Osteoblast (primary cell): ENCODE data around the gene OPCML. TPM values are rescaled to one million over a fixed set of nuclear protein-coding genes. Genes with fewer than 3 reads are reported as not detected.

Experiments used
- DNase-seq: peaks from one replicate; pipeline ENCODE4 v3.0.0; 2011; ENCODE audit warnings: low spot score, mixed read lengths; ENCODE audit not compliant: insufficient read length; ENCODE audit errors: missing footprints
- H2AFZ ChIP-seq: 2 replicates; pipeline ENCODE4 v1.6.0; 2011; ENCODE audit warnings: mild to moderate bottlenecking, low read length
- H3K27ac ChIP-seq: 2 replicates; pipeline ENCODE4 v1.5.1; 2011; ENCODE audit warnings: mild to moderate bottlenecking, low read depth, low read length, moderate library complexity
- H3K27me3 ChIP-seq: 2 replicates; pipeline ENCODE4 v1.6.0; 2012; ENCODE audit warnings: mild to moderate bottlenecking, control low read depth, inconsistent platforms, low read length, moderate library complexity; ENCODE audit not compliant: insufficient read depth
- H3K36me3 ChIP-seq: 2 replicates; pipeline ENCODE4 v1.5.1; 2011; ENCODE audit warnings: mild to moderate bottlenecking, low read length, control low read depth, moderate library complexity; ENCODE audit not compliant: insufficient read depth
- H3K4me1 ChIP-seq: 2 replicates; pipeline ENCODE4 v1.5.1; 2011; ENCODE audit warnings: mild to moderate bottlenecking, low read length, control low read depth, moderate library complexity; ENCODE audit not compliant: insufficient read depth
- H3K4me2 ChIP-seq: 2 replicates; pipeline ENCODE4 v1.6.0; 2011; ENCODE audit warnings: mild to moderate bottlenecking, low read length; ENCODE audit not compliant: insufficient read depth
- H3K4me3 ChIP-seq: fragments of 200-600 bp; sonication (generic); 3 replicates; pipeline ENCODE4 v1.5.1; 2012; ENCODE audit warnings: mild to moderate bottlenecking, low read length, inconsistent platforms; ENCODE audit not compliant: insufficient read depth
- H3K79me2 ChIP-seq: 2 replicates; pipeline ENCODE4 v1.6.0; 2012; ENCODE audit warnings: mild to moderate bottlenecking, low read length, control low read depth, inconsistent platforms; ENCODE audit not compliant: insufficient read depth
- H3K9me3 ChIP-seq: 2 replicates; pipeline ENCODE4 v1.5.1; 2011; ENCODE audit warnings: low read depth, low read length, control low read depth
- H4K20me1 ChIP-seq: 2 replicates; pipeline ENCODE4 v1.6.0; 2012; ENCODE audit warnings: mild to moderate bottlenecking, low read length, control low read depth; ENCODE audit not compliant: insufficient read depth
- total RNA-seq: library from RNA; depleted of rRNA; stranded (reverse); fragments of >200 nt; gene quantifications from 2 replicates; pipeline ENCODE4 v1.2.3, GENCODE V29; 2012
- TF ChIP-seq, protein P1 (sequence below): IDR thresholded peaks from 2 replicates; pipeline ENCODE4 v1.5.1; 2011; ENCODE audit warnings: mild to moderate bottlenecking, low read depth, low read length, moderate library complexity; ENCODE audit errors: extremely low read depth

Gene OPCML
- 0.36 and 5.9 TPM in 2 replicates for total RNA-seq

DNA sequence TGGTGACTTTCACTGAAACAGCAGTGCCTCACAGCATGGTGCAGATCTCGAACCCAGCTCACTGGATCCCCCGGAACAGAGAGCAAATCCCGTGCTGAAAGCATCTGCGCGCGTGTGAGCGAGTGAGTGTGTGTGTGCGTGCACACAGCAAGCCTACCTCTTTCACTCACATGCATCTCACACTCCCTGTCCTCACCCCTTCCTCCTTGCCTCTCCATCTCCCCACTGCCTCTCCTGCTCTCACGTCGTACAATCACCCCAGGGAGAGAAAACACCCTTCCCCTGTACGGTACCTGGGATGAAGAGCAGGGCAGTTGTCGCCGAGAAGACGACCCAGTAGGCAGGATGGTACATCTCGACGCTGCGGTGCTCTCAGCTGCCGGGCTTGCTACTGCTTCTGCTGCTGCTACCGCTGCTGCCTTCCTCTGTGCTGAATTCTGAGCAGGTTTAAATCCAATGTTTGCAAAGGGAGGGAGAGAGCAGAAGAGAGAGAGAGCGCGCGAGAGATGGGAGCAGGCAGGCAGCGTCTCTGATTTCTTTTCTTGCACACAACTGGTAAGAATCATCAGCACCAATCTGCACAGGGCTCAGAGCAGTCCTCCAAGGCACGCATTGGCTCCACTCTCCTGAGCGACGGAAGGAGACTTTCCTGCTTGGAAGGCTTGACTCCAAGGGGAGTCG is at the start of gene OPCML:
OPCML (minus strand) TSS at position 531 of the 681 bp plus-strand sequence.
- H2AFZ ChIP-seq, result no peak within 1 kb of the TSS

GRCh38 chr11:133581091-133581490 is 48.8 kb upstream of the OPCML start:
- Histone ChIP-seq H3K27ac (no peak overlapping the region), H3K9me3 (no peaks in the 10 kb centered on the region), H3K4me2 (no peak overlapping the region), H3K4me1 (no peaks in the 10 kb centered on the region), H3K4me3 (no peak overlapping the region), H3K79me2 (no peaks in the 10 kb centered on the region), H3K27me3 (no peaks in the 10 kb centered on the region), H2AFZ (no peak overlapping the region), H3K36me3 (no peaks in the 10 kb centered on the region), H4K20me1 (no peaks in the 10 kb centered on the region)
- DNase-seq, result no peak
- TF ChIP-seq, protein P1, sequence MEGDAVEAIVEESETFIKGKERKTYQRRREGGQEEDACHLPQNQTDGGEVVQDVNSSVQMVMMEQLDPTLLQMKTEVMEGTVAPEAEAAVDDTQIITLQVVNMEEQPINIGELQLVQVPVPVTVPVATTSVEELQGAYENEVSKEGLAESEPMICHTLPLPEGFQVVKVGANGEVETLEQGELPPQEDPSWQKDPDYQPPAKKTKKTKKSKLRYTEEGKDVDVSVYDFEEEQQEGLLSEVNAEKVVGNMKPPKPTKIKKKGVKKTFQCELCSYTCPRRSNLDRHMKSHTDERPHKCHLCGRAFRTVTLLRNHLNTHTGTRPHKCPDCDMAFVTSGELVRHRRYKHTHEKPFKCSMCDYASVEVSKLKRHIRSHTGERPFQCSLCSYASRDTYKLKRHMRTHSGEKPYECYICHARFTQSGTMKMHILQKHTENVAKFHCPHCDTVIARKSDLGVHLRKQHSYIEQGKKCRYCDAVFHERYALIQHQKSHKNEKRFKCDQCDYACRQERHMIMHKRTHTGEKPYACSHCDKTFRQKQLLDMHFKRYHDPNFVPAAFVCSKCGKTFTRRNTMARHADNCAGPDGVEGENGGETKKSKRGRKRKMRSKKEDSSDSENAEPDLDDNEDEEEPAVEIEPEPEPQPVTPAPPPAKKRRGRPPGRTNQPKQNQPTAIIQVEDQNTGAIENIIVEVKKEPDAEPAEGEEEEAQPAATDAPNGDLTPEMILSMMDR, result no peak

More for the DNA sequence above, at the start of gene OPCML:
- DNase-seq, result no peak
- Histone ChIP-seq H3K4me1 (no peaks in the 10 kb centered on the region), H3K79me2 (no peaks in the 10 kb centered on the region), H3K27ac (no peak within 1 kb of the TSS), H3K4me2 (no peak within 1 kb of the TSS), H3K4me3 (no peak within 1 kb of the TSS), H3K9me3 (no peaks in the 10 kb centered on the region), H3K36me3 (no peaks in the 10 kb centered on the region), H4K20me1 (no peaks in the 10 kb centered on the region), H3K27me3 (no peaks in the 10 kb centered on the region)
- TF ChIP-seq, protein P1, result no peak

DNA sequence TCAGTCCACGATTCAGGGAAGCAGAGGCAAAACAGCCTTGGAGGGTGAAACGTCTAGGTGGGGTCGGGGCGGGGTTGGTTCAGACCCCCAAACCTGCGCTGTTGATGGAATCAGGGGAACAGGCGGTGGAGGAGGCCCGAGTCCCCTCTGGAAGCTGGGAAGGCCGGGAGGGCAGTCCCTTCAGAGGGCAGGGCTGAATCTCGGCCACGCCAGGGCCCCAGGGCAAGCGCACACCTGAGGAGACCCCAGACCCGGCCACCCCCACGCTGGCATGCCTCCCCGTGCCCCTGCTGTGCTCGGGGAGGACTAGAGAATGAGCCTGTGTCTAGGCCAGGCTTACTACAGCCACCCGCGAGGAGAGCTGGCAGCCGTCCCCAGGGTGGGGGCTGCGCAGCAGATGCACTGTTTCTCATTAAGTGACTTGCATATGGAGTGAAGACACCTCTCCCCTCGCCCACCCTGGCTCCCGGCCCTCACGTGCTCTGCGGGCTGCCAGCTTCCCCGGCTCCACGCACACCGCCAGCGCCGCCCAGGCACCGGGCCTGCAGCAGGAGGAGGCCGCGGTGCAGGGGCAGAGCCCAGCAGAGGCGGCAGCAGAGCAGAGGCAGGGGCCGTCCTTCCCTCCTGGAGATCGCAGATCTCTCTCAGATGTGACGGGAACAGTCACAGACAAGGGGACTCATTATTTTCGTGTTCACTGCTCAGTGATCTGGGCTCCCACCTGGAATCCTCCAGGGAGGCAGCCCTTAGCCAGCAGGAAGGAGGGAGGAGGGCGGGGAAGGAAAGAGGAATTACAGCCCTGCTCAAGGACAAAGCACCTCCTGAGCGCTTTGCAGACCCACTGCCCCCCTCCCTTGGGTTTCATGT is 47.1 kb upstream of the OPCML start:
- H3K79me2 ChIP-seq, result no peaks in the 10 kb centered on the region
- no peak overlapping the region for H2AFZ ChIP-seq
- no peaks in the 10 kb centered on the region for H3K4me1 ChIP-seq
- no peak overlapping the region for H3K4me2 ChIP-seq
- no peak overlapping the region for H3K27ac ChIP-seq
- H3K36me3 ChIP-seq, result no peaks in the 10 kb centered on the region
- H3K4me3 ChIP-seq, result no peak overlapping the region
- TF ChIP-seq, protein P1, result no peak
- H4K20me1 ChIP-seq, result no peaks in the 10 kb centered on the region
- no peaks in the 10 kb centered on the region for H3K27me3 ChIP-seq
- no peaks in the 10 kb centered on the region for H3K9me3 ChIP-seq
- no peak for DNase-seq

DNA sequence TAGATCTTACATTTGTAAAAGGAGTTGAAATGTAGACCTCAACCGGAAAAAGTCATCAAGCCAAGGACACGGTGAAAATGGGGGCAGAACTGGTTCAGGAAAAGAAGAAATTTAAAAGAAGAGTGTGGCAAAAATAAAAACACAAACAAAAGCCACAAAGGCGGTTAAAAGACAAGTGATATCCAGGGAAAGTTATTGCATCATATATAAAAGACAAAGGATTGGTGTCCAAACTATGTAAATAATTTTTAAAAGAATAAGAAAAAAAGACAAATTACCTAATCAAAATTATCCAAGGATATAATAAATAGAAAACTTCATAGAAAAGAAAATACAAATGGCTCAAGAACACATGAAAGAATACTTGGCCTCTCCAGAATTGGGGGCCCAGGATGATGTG is 45.1 kb upstream of the OPCML start:
- Histone ChIP-seq H3K27me3 (no peaks in the 10 kb centered on the region), H3K4me3 (no peak overlapping the region), H3K27ac (no peak overlapping the region), H3K9me3 (peaks cover 3% of the 10 kb centered on the region), H4K20me1 (no peaks in the 10 kb centered on the region), H3K4me2 (no peak overlapping the region), H3K4me1 (no peaks in the 10 kb centered on the region), H2AFZ (no peak overlapping the region), H3K36me3 (no peaks in the 10 kb centered on the region), H3K79me2 (no peaks in the 10 kb centered on the region)
- DNase-seq, result no peak
- TF ChIP-seq, protein P1, result no peak
